Thyroid gland (tissue), 4 donors: Measurements from ENCODE around the gene TRIM67.

Experiments used
- POLR2A ChIP-seq, 2 donors: fragments of 450-650 bp; IDR thresholded peaks; one replicate each; pipeline ENCODE4 v1.6.1; 2017; ENCODE audit warnings: antibody characterized with exemption in 2 of 2, mild to moderate bottlenecking in 2 of 2, moderate library complexity in 1 of 2
- TF ChIP-seq, protein P1 (sequence below), 6 experiments: fragments of 200-600 bp in 3 of 6; fragments of 450-650 bp in 3 of 6; sonication (generic) in 3 of 6; IDR thresholded peaks; one replicate each; pipeline ENCODE4 v1.5.1; 2016 to 2019; ENCODE audit warnings: antibody characterized with exemption in 6 of 6, mild to moderate bottlenecking in 2 of 6, inconsistent platforms in 1 of 6, moderate library complexity in 1 of 6

- TF ChIP-seq, protein P1, sequence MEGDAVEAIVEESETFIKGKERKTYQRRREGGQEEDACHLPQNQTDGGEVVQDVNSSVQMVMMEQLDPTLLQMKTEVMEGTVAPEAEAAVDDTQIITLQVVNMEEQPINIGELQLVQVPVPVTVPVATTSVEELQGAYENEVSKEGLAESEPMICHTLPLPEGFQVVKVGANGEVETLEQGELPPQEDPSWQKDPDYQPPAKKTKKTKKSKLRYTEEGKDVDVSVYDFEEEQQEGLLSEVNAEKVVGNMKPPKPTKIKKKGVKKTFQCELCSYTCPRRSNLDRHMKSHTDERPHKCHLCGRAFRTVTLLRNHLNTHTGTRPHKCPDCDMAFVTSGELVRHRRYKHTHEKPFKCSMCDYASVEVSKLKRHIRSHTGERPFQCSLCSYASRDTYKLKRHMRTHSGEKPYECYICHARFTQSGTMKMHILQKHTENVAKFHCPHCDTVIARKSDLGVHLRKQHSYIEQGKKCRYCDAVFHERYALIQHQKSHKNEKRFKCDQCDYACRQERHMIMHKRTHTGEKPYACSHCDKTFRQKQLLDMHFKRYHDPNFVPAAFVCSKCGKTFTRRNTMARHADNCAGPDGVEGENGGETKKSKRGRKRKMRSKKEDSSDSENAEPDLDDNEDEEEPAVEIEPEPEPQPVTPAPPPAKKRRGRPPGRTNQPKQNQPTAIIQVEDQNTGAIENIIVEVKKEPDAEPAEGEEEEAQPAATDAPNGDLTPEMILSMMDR (IDR thresholded peaks at IDR 0.05) = no peak
- no peak for TF ChIP-seq POLR2A (IDR thresholded peaks at IDR 0.05)
These were observed 26.2 kb downstream of the TRIM67 start for GRCh38 chr1:231188072-231188471.
